Loucy (cell line): Measurements from ENCODE around the gene ITSN2.
A peak's percentile ranks its signal among the peaks of the same experiment; 100 is the strongest.

Source experiments
- H2AFZ ChIP-seq: fragments of 200-600 bp; sonication (generic); 2 replicates; pipeline ENCODE4 v1.6.0; 2016; ENCODE audit warnings: antibody characterized with exemption, mild to moderate bottlenecking, low read length, moderate library complexity
- H3F3A ChIP-seq: fragments of 200-600 bp; 2 replicates; pipeline ENCODE4 v1.6.0; 2016; ENCODE audit warnings: antibody characterized with exemption, low read depth, mild to moderate bottlenecking
- H3K27me3 ChIP-seq: fragments of 200-600 bp; sonication (generic); 2 replicates; pipeline ENCODE4 v1.6.1; 2014; ENCODE audit warnings: low read length, mild to moderate bottlenecking; ENCODE audit not compliant: insufficient read depth, poor library complexity, severe bottlenecking
- H3K36me3 ChIP-seq: fragments of 200-600 bp; sonication (generic); 2 replicates; pipeline ENCODE4 v1.6.1; 2016; ENCODE audit warnings: low read length; ENCODE audit not compliant: insufficient read depth
- H3K4me1 ChIP-seq: fragments of 200-600 bp; sonication (generic); 2 replicates; pipeline ENCODE4 v1.5.1; 2014; ENCODE audit warnings: low read length, mild to moderate bottlenecking; ENCODE audit not compliant: insufficient read depth, poor library complexity, severe bottlenecking
- H3K4me2 ChIP-seq: fragments of 200-600 bp; sonication (generic); 2 replicates; pipeline ENCODE4 v1.6.0; 2014; ENCODE audit warnings: antibody characterized with exemption, low read length, low read depth, mild to moderate bottlenecking; ENCODE audit not compliant: poor library complexity, severe bottlenecking
- H3K4me3 ChIP-seq: fragments of 200-600 bp; sonication (generic); 2 replicates; pipeline ENCODE4 v1.5.1; 2014; ENCODE audit warnings: low read length, mild to moderate bottlenecking, mixed read lengths; ENCODE audit not compliant: poor library complexity, severe bottlenecking
- H3K79me2 ChIP-seq: fragments of 200-600 bp; sonication (generic); 2 replicates; pipeline ENCODE4 v1.6.1; 2014; ENCODE audit warnings: low read length; ENCODE audit not compliant: insufficient read depth
- H3K9ac ChIP-seq: fragments of 200-600 bp; sonication (generic); 2 replicates; pipeline ENCODE4 v1.6.0; 2014; ENCODE audit warnings: mild to moderate bottlenecking, low read depth, low read length, moderate library complexity; ENCODE audit not compliant: poor library complexity, severe bottlenecking
- H3K9me2 ChIP-seq: fragments of 200-600 bp; sonication (generic); replicated peaks from 2 replicates; pipeline ENCODE4 v1.6.1; 2016; ENCODE audit warnings: low read depth, low read length, mixed read lengths
- H3K9me3 ChIP-seq: fragments of 200-600 bp; sonication (generic); 2 replicates; pipeline ENCODE4 v1.6.1; 2014; ENCODE audit warnings: mild to moderate bottlenecking, antibody characterized with exemption, low read length, low read depth; ENCODE audit not compliant: insufficient read depth
- H4K20me1 ChIP-seq: fragments of 200-600 bp; sonication (generic); 2 replicates; pipeline ENCODE4 v1.6.0; 2014; ENCODE audit warnings: antibody characterized with exemption, low read length, mild to moderate bottlenecking; ENCODE audit not compliant: insufficient read depth, poor library complexity, severe bottlenecking
- EZH2phosphoT487 ChIP-seq: fragments of 200-600 bp; IDR thresholded peaks from 2 replicates; pipeline ENCODE4 v1.6.1; 2018; ENCODE audit warnings: antibody characterized with exemption, mild to moderate bottlenecking, moderate library complexity, borderline replicate concordance
- TF ChIP-seq, protein P1 (sequence below): fragments of 200-600 bp; sonication (generic); conservative IDR thresholded peaks from 2 replicates; pipeline ENCODE4 v1.5.1; 2014; ENCODE audit warnings: mild to moderate bottlenecking, antibody characterized with exemption, low read length

ITSN2 gene

DNA sequence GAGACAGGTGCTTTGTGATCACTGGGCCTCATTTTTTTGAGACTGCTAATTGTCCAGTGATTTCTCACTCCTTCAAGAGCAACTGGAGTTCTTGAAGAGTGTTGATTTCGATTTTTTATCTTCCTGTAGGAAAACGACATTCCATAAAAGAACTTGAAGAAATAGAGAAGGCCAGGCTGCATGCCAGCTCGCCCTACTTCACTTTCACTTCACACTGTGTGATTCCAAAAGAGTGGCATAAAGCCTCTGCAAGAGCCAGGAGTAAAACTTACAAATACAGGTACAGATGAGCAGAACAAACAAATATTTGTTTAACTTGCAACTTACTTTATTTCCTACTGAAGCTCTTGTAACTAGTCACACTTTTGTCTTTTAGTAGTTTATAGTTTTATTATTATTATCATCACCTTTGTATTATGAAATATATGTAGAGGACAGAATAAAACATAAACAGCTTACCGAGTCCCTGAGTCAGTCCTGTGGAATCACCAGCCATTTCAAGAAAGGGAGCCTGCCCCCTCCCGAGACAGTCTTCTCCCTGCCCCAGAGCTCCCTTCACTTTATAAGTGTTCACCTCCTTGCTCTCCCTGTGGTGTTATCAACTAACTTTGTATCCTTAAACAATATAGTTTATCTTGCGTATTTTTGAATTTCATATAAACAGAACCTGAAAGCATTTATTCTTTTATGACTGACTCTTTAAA is 176.8 kb downstream of the ITSN2 start:
- H3K9me2 ChIP-seq = no peaks in the 10 kb centered on the region
- peaks cover 15% of the 10 kb centered on the region for H3K4me1 ChIP-seq
- H4K20me1 ChIP-seq = no peaks in the 10 kb centered on the region
- no peaks in the 10 kb centered on the region for H3K79me2 ChIP-seq
- no peaks in the 10 kb centered on the region for H3F3A ChIP-seq
- H3K36me3 ChIP-seq = no peaks in the 10 kb centered on the region
- H3K4me3 ChIP-seq = no peak overlapping the region
- no peak overlapping the region for H3K9ac ChIP-seq
- no peak for TF ChIP-seq EZH2phosphoT487
- TF ChIP-seq, protein P1, sequence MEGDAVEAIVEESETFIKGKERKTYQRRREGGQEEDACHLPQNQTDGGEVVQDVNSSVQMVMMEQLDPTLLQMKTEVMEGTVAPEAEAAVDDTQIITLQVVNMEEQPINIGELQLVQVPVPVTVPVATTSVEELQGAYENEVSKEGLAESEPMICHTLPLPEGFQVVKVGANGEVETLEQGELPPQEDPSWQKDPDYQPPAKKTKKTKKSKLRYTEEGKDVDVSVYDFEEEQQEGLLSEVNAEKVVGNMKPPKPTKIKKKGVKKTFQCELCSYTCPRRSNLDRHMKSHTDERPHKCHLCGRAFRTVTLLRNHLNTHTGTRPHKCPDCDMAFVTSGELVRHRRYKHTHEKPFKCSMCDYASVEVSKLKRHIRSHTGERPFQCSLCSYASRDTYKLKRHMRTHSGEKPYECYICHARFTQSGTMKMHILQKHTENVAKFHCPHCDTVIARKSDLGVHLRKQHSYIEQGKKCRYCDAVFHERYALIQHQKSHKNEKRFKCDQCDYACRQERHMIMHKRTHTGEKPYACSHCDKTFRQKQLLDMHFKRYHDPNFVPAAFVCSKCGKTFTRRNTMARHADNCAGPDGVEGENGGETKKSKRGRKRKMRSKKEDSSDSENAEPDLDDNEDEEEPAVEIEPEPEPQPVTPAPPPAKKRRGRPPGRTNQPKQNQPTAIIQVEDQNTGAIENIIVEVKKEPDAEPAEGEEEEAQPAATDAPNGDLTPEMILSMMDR = no peak
- H3K27me3 ChIP-seq = no peaks in the 10 kb centered on the region
- H2AFZ ChIP-seq = no peak overlapping the region
- H3K4me2 ChIP-seq = no peak overlapping the region
- no peaks in the 10 kb centered on the region for H3K9me3 ChIP-seq

DNA sequence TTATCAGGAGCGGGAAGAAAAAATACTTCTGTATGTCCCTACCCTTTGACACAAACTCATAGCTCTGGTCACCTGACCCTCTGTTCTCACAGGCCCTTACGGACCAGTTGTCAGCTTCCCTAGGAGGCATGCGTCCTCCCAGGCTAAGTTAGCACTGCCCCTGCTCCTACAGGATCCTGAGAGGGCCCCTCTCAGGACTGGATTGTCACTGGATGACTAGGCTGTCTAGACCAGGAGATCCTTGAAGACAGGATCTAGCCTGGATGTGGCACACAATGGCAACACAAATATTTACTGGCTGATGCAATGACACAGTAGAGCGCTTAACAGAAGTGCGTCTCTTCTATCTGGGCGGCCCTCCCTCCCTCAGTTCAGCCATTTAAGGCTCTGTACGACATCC is 177.8 kb downstream of the ITSN2 start:
- Histone ChIP-seq H2AFZ (0 out of 2 replicates have a peak overlapping the region, but pooled peaks have one; percentile 27), H3K4me2 (no peak overlapping the region)

DNA sequence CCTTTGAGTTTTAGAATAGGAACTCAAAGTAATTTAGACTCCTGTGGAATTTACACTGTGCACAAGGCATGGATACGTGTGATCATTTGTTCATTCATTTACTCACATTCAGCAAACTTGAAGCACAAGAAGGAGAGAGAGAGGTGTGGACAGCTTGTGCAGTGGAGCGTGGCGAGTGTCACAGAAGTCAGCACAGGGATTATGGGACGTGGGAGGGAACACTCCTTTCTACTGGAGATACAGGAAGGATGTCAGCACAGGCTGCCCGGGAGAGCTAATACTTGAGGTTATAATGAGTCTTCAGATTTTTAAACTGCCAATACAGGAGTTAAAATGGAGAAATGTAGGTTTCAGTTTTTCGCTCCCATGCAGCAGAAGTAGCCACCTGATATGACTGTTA is 178.5 kb downstream of the ITSN2 start:
- Histone ChIP-seq H3K36me3 (no peaks in the 10 kb centered on the region), H3K4me1 (peaks cover 15% of the 10 kb centered on the region), H3K79me2 (no peaks in the 10 kb centered on the region), H3K9me3 (no peaks in the 10 kb centered on the region), H3K9ac (no peak overlapping the region), H3K4me3 (no peak overlapping the region), H4K20me1 (no peaks in the 10 kb centered on the region), H3K4me2 (no peak overlapping the region), H2AFZ (0 out of 2 replicates have a peak overlapping the region, but pooled peaks have one; percentile 27), H3F3A (no peaks in the 10 kb centered on the region), H3K9me2 (no peaks in the 10 kb centered on the region), H3K27me3 (no peaks in the 10 kb centered on the region)
- TF ChIP-seq, protein P1 = no peak
- TF ChIP-seq EZH2phosphoT487 = no peak

More for the DNA sequence above, 177.8 kb downstream of the ITSN2 start:
- H3K36me3 ChIP-seq = no peaks in the 10 kb centered on the region
- no peak overlapping the region for H3K4me3 ChIP-seq
- no peaks in the 10 kb centered on the region for H3K9me3 ChIP-seq
- H4K20me1 ChIP-seq = no peaks in the 10 kb centered on the region
- H3K79me2 ChIP-seq = no peaks in the 10 kb centered on the region
- no peak for TF ChIP-seq EZH2phosphoT487
- TF ChIP-seq, protein P1 = no peak
- H3K27me3 ChIP-seq = no peaks in the 10 kb centered on the region
- H3K9me2 ChIP-seq = no peaks in the 10 kb centered on the region
- no peak overlapping the region for H3K9ac ChIP-seq
- no peaks in the 10 kb centered on the region for H3F3A ChIP-seq
- peaks cover 15% of the 10 kb centered on the region for H3K4me1 ChIP-seq
